Activated naive CD8-positive, alpha-beta T cell treated with anti-CD3 and anti-CD28 coated beads, Interleukin-2, amount 10 ng/mL, durations not matched to agents 7 days and 5 days (primary cell): ENCODE results near the gene OR2A42. TPM values are rescaled to one million over a fixed set of nuclear protein-coding genes. Genes with fewer than 3 reads are reported as not detected.
"Not testable (repeated sequence)": the region's sequence is repeated elsewhere in the genome, so short reads cannot be mapped to it uniquely, and the experiment has no call there.

Experiments
- ATAC-seq: fragments of 150-1000 bp; cut with Tn5 transposase; one replicate; pipeline ENCODE4 v1.10.0; 2021; ENCODE audit warnings: low read depth, moderate library complexity
- POLR2A ChIA-PET: fragments of 350-600 bp; sonication (Branson Sonifier 250); formaldehyde crosslinking; loops from one replicate; lab custom pipeline; 2021; ENCODE audit warnings: antibody characterized with exemption; lab: Charles Lee
- DNase-seq: peaks from one replicate; pipeline ENCODE4 v3.0.0; 2021
- H3K27ac Mint-ChIP-seq: one replicate; pipeline ENCODE4 v1.8.0; 2022; ENCODE audit warnings: mild to moderate bottlenecking, mixed read lengths
- H3K27me3 Mint-ChIP-seq: one replicate; pipeline ENCODE4 v1.8.0; 2022; ENCODE audit warnings: mild to moderate bottlenecking, moderate library complexity, mixed read lengths
- H3K36me3 Mint-ChIP-seq: one replicate; pipeline ENCODE4 v1.8.0; 2021; ENCODE audit warnings: mild to moderate bottlenecking, mixed read lengths
- H3K4me1 Mint-ChIP-seq: one replicate; pipeline ENCODE4 v1.8.0; 2021; ENCODE audit warnings: mixed read lengths
- H3K4me3 Mint-ChIP-seq: one replicate; pipeline ENCODE4 v1.8.0; 2022; ENCODE audit warnings: mild to moderate bottlenecking, moderate library complexity, mixed read lengths
- H3K9me3 Mint-ChIP-seq: one replicate; pipeline ENCODE4 v1.8.0; 2021; ENCODE audit warnings: mixed read lengths
- total RNA-seq, 2 experiments: library from RNA; stranded (reverse); gene quantifications; one replicate each; pipeline ENCODE4 v1.2.3, GENCODE V29; 2021

OR2A42 gene
- total RNA-seq, 2 experiments from 2014 or later: not detected

DNA sequence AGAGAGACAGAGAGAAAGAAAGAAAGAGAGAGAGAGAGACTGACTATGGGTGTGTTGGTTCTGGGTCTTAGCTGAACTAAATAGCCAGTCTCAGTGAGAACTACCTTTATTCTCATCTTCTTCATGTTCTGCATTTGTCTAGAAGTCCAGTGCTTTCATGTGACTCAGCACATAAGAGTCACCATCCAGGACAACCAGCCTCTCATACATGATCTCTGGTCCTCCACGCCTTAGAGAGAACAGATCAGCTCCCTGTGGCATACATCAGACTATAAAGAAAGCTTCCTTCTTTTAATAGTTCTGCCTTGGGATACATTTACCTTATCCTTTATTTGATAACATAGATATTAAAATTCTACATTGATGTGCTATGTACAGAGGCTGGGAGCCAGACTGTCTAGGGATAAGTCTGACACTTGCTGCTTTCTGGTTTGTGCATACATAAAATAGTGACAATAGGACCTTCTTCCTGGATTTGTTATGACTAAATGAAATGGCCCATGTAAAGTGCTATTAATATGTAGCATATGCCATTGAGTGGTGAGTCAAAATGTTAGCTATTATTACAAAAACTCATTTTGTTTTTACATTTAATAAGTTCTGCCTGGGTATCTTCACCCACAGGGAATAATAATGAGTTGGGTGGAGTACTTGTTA lies 8.4 kb upstream of the OR2A42 start:
- H3K4me3 Mint-ChIP-seq, H3K9me3 Mint-ChIP-seq, DNase-seq, ATAC-seq, H3K27me3 Mint-ChIP-seq, POLR2A ChIA-PET, H3K27ac Mint-ChIP-seq, H3K4me1 Mint-ChIP-seq, H3K36me3 Mint-ChIP-seq: not testable (repeated sequence)

DNA sequence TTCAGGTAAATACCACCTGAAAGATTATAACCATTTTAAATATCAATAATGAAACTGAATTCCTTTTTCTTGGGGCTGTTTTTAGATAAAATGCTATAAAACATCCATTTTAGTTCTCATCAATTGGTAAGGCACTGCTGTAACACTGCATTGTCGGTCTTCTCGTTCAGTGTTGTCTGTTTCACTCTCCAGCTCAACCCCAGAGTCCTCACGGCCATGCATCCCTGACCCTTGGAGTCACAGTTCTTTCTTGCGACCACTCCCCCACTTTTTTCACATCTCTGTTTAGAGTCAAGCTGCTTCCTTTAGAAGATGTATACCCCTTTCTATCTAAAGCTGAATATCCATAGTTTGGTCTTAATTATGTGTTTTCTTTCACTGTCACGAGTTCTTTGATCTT lies 7.6 kb upstream of the OR2A42 start:
- H3K9me3 Mint-ChIP-seq, H3K27ac Mint-ChIP-seq, H3K36me3 Mint-ChIP-seq, POLR2A ChIA-PET, H3K4me3 Mint-ChIP-seq, DNase-seq, H3K27me3 Mint-ChIP-seq, H3K4me1 Mint-ChIP-seq, ATAC-seq: not testable (repeated sequence)

DNA sequence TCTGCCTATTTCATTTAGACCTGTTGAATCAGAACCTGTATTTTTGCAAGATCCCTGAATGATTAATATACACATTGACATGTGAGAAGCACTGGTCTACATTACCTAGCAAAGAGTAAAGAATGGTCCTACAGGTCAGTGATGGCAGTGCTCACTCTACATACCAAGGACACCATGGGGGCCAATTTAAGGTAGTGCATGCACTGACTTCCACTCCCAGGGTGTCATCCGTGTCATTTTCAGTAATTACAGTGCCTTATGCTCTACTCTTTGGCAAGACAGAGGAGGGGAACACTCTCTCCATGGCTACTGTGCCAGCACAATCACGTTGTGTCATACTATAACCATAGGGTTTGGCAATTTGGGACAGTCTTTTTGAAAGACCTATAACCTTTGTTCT lies 6.0 kb upstream of the OR2A42 start:
- H3K36me3 Mint-ChIP-seq, H3K9me3 Mint-ChIP-seq, DNase-seq, ATAC-seq, H3K4me1 Mint-ChIP-seq, POLR2A ChIA-PET, H3K4me3 Mint-ChIP-seq, H3K27me3 Mint-ChIP-seq, H3K27ac Mint-ChIP-seq: not testable (repeated sequence)

DNA sequence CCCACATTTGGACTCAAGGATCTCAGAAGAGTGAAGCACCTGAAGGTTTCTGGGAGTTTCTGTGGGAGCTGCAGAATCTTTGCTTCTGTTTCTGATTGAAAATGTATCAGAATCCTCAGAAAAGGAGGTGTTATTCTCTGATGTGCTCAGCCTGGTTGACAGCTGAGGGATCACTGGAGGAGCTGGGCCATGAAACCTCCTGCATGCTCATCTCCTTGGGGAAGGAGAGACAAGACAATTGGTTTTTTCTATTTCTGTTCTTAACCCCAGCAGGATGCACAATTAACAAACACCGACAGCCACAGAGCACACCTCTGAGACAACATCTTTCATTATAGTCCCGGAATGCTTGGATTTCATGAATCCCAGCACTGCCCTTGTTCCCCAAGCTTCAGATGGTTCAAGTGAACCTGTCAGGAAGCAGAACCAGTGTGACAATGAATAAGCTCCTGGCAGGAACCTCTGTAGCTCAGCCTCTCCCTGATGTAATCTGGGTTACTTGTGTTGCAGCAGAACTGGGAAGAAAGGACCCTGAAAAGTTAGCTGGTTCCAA lies 799 bp downstream of the OR2A42 start:
- H3K4me1 Mint-ChIP-seq, H3K36me3 Mint-ChIP-seq, H3K9me3 Mint-ChIP-seq, H3K4me3 Mint-ChIP-seq, H3K27ac Mint-ChIP-seq, DNase-seq, POLR2A ChIA-PET, H3K27me3 Mint-ChIP-seq, ATAC-seq: not testable (repeated sequence)

DNA sequence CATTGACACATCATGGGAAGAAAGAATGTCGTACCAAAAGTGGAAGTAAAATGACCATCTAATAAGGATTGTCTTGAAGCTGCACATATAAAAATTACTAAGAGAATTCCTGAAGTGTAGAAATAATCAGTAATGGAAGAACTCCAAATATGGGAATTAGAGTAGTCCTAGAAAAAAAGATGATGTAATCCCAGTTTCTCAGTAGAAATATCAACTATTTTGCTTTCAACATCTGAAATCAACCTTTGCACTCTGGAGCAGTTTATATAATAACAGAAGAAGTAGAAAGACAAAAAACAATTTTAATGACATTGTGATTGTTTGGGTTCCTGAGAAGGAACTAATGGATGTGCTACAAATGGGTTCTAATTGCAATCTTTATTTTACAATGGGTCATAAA lies 6.4 kb downstream of the OR2A42 start:
- H3K36me3 Mint-ChIP-seq, H3K4me3 Mint-ChIP-seq, DNase-seq, POLR2A ChIA-PET, H3K27me3 Mint-ChIP-seq, H3K27ac Mint-ChIP-seq, ATAC-seq, H3K4me1 Mint-ChIP-seq, H3K9me3 Mint-ChIP-seq: not testable (repeated sequence)

DNA sequence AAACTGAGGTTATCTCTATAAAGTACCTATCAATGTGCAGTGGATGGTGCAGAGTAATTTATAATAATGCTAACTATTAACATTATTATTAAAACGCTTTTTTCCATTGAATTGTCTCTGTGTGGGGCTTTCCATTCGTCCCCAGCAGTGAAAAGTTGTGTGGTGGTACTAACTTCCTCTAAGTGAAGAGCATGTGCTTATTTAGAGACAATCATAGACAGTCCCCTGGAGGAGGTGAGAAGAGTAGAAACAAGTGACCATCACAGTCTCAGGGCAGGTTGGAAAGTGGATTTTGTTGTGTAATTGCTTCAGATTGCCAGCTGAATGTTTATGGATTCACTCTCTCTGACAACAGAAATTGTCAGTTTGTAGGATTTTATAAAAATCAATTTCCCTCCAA lies 8.4 kb downstream of the OR2A42 start:
- DNase-seq, ATAC-seq, H3K4me3 Mint-ChIP-seq, H3K9me3 Mint-ChIP-seq, H3K36me3 Mint-ChIP-seq, POLR2A ChIA-PET, H3K27me3 Mint-ChIP-seq, H3K27ac Mint-ChIP-seq, H3K4me1 Mint-ChIP-seq: not testable (repeated sequence)

DNA sequence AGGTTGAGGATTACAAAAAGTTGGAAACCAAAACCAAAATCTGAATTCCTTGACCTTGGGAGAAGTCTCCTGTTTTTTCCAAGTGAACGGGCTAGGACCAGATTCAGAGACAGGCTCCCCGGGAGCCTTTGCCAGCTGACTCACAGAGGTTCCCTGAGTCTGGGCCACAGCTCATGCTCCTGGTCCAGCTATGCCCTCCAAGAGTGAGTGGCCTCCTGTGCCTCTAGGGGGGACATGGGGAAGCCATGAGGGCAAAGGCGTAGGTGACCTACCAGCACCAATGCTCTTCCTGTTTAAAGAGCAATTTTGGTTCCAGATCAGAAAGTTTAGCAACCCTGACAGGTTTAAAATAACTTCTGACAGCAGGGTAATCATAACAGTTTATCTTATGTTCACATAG lies 10.6 kb downstream of the OR2A42 start:
- H3K27ac Mint-ChIP-seq, H3K4me3 Mint-ChIP-seq, DNase-seq, H3K27me3 Mint-ChIP-seq, H3K36me3 Mint-ChIP-seq, POLR2A ChIA-PET, ATAC-seq, H3K4me1 Mint-ChIP-seq, H3K9me3 Mint-ChIP-seq: not testable (repeated sequence)

DNA sequence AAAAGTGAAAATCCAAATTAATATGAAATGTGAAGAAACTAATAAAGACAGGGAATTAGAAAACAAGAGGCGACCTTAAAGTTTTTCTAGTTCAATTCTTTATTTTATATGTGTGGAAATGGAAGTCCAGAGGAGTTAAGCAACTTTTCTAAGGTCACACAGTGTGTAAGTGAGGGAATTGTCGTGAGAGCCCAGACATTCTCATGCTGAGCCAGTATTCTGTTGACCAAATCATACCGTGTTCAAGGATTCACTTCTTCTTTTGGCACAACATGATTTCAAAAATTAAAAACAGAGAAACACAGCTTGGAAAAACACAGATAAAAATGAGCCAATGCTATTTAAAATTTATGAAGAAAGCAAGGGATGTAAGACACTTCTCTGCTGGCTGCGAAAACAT lies 12.5 kb downstream of the OR2A42 start:
- not testable (repeated sequence) for H3K27ac Mint-ChIP-seq

DNA sequence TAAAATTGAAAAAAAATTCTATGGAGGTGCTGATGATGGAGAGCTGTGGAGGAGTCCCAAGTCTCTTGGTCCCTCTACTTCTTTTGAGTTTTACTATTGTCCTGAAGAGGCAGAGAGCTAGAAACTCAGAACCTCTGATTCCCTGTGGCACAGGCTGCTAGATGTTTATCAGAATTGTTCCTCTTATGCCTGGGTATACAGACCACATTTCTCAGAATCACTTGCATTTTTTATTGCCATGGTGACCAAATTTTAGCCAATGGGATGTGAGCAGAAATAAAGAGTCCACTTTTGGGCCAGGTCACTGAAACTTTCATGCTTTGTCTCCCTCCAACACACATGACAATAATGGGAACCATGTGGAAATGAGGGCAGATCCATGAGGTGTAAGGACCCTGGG lies 15.7 kb downstream of the OR2A42 start:
- H3K4me1 Mint-ChIP-seq, H3K36me3 Mint-ChIP-seq, H3K4me3 Mint-ChIP-seq, H3K27ac Mint-ChIP-seq, H3K9me3 Mint-ChIP-seq, POLR2A ChIA-PET, ATAC-seq, DNase-seq, H3K27me3 Mint-ChIP-seq: not testable (repeated sequence)

More for the DNA sequence above, 12.5 kb downstream of the OR2A42 start:
- H3K4me1 Mint-ChIP-seq, H3K27me3 Mint-ChIP-seq, DNase-seq, H3K36me3 Mint-ChIP-seq, H3K9me3 Mint-ChIP-seq, ATAC-seq, H3K4me3 Mint-ChIP-seq, POLR2A ChIA-PET: not testable (repeated sequence)

DNA sequence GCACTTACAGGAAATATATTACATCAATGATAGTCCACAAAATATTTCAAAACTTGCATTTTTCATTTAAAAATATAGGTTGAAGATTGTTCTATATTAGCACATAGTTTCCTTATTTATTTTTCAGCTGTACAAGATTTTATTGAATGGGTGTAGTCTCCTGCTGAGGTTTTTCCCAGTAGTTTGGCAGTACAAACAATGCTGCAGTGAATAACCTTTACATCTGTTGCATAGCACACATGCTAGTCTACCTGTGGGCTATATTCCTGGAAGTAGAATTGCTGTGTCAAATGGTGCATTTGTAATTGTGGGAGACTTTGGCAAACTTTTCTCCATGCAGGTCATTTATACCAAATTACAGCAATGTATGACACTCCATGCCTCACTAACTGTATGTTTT lies 18.9 kb downstream of the OR2A42 start:
- DNase-seq, ATAC-seq, POLR2A ChIA-PET, H3K36me3 Mint-ChIP-seq, H3K4me1 Mint-ChIP-seq, H3K27ac Mint-ChIP-seq, H3K9me3 Mint-ChIP-seq, H3K4me3 Mint-ChIP-seq, H3K27me3 Mint-ChIP-seq: not testable (repeated sequence)

DNA sequence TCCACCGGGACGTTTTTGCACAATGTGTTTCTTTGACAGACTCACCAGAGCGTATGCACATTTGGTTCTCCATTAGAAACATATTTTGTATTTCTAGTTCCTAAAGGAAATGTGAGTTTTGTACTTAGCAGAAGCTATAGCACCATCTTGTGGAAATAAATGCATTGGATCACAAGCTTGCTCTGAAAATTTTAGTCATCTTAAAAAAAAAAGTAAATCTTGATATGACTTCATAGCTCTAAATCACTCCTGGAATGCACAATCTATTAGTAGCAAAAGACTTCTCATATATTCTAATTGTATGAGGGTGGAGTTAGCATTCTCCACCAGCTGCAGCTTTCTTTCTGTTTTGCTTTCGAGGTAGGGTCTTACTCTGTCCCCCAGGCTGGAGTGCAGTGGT lies 20.3 kb downstream of the OR2A42 start:
- H3K36me3 Mint-ChIP-seq, H3K4me1 Mint-ChIP-seq, POLR2A ChIA-PET, H3K9me3 Mint-ChIP-seq, H3K27me3 Mint-ChIP-seq, H3K4me3 Mint-ChIP-seq, DNase-seq, H3K27ac Mint-ChIP-seq, ATAC-seq: not testable (repeated sequence)

DNA sequence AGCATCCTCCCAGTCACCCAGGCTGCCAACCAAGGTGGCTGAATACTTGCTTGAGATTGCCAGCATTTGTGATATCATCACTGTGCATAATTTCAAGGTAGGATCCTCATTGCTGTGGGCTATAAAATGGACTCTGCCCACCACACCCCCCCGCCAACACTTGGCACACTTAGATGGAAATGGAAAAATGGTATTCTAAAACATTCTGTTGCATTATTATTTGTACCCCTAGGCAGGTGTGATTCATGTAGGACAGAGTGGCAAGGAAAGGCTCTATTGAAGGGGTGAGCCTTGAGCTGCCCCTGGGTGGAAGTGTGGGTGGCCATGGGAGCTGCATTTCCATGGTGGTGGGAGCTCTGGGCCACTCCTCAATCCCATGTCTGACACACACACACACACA lies 20.8 kb downstream of the OR2A42 start:
- H3K4me1 Mint-ChIP-seq, POLR2A ChIA-PET, ATAC-seq, H3K4me3 Mint-ChIP-seq, DNase-seq, H3K27ac Mint-ChIP-seq, H3K36me3 Mint-ChIP-seq, H3K27me3 Mint-ChIP-seq, H3K9me3 Mint-ChIP-seq: not testable (repeated sequence)

DNA sequence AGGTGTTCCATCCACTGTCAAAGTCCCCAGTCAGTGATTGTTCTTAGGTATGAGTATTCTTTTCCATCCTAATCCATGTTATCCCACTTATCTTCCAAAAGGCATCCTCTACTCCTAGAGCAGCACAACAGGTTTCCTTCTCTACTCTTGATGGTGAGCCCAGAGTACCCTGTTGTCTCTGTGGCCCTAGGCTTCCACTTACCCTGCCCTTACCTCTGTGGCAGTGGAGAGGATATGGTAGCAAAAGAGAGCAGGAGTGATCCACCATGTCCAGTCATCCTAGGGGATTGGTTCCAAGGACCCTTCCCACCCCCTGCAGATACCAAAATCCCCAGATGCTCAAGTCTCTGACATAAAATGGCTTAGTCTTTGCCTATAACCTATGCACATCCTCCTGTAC lies 22.2 kb downstream of the OR2A42 start:
- not testable (repeated sequence) for H3K27me3 Mint-ChIP-seq

DNA sequence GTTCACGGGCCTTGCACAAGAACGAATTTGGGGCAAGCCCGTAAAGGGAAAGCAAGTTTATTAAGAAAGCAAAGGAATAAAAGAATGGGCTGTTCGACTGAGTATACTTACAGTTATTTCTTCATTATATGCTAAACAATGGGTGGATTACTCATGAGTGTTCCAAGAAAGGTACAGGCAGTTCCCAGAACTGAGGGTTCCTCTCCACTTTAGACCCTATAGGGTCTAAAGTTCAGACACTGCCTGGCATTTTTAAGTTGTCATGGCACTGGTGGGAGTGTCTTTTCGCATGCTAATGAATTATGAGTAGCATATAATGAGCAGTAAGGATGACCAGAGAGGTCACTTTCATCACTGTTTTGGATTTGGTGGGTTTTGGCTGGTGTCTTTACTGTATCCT lies 34.1 kb downstream of the OR2A42 start:
- H3K27me3 Mint-ChIP-seq, H3K9me3 Mint-ChIP-seq, H3K4me1 Mint-ChIP-seq, H3K36me3 Mint-ChIP-seq, ATAC-seq, H3K27ac Mint-ChIP-seq, DNase-seq, H3K4me3 Mint-ChIP-seq, POLR2A ChIA-PET: not testable (repeated sequence)

More for the DNA sequence above, 22.2 kb downstream of the OR2A42 start:
- H3K4me3 Mint-ChIP-seq, H3K27ac Mint-ChIP-seq, H3K9me3 Mint-ChIP-seq, ATAC-seq, H3K36me3 Mint-ChIP-seq, H3K4me1 Mint-ChIP-seq, POLR2A ChIA-PET, DNase-seq: not testable (repeated sequence)
